Myocyte (in vitro differentiated cells): Measurements from ENCODE around the gene CPT2. TPM values are rescaled to one million over a fixed set of nuclear protein-coding genes. Genes with fewer than 3 reads are reported as not detected.

Source experiments
- DNase-seq: peaks from one replicate; pipeline ENCODE4 v3.0.0-alpha.2; 2012; ENCODE audit warnings: low read depth
- total RNA-seq: library from RNA; depleted of rRNA; stranded (reverse); fragments of >200 nt; gene quantifications from 2 replicates; pipeline ENCODE4 v1.2.3, GENCODE V29; 2014

Gene CPT2
- total RNA-seq, 1 donor from 2014 or later: 16.7 TPM

GRCh38 chr1:53260631-53261247 is 64.1 kb downstream of the CPT2 start:
- no peak for DNase-seq

GRCh38 chr1:53262000-53262399 is 65.4 kb downstream of the CPT2 start:
- DNase-seq: no peak

Other genes with a start within 250 kb of the CPT2 start
- 0.48 and 2.1 TPM in 2 replicates for gene PODN, start 134.6 kb upstream of the CPT2 start, total RNA-seq
- gene SLC1A7, start 54.2 kb upstream of the CPT2 start, total RNA-seq: 0.21 and 0.29 TPM in 2 replicates
- 54.2 and 56.9 TPM in 2 replicates for gene CZIB, start 23.8 kb downstream of the CPT2 start, total RNA-seq
- gene MAGOH, start 41.7 kb downstream of the CPT2 start, total RNA-seq: 21.7 and 29.3 TPM in 2 replicates
- gene LRP8, start 131.2 kb downstream of the CPT2 start, total RNA-seq: 11.4 and 38.0 TPM in 2 replicates